GM21528 (cell line): Measurements from ENCODE around the gene TMOD3.
A peak's percentile ranks its signal among the peaks of the same experiment; 100 is the strongest.
"Not testable (repeated sequence)": the region's sequence is repeated elsewhere in the genome, so short reads cannot be mapped to it uniquely, and the experiment has no call there.

ENCODE experiments used
- ATAC-seq: cut with Tn5 transposase; IDR thresholded peaks from one replicate; pipeline ENCODE4 v1.9.1; 2021; ENCODE audit warnings: mild to moderate bottlenecking, moderate library complexity; ENCODE audit not compliant: unreplicated experiment, low FRiP score

The TMOD3 gene

DNA sequence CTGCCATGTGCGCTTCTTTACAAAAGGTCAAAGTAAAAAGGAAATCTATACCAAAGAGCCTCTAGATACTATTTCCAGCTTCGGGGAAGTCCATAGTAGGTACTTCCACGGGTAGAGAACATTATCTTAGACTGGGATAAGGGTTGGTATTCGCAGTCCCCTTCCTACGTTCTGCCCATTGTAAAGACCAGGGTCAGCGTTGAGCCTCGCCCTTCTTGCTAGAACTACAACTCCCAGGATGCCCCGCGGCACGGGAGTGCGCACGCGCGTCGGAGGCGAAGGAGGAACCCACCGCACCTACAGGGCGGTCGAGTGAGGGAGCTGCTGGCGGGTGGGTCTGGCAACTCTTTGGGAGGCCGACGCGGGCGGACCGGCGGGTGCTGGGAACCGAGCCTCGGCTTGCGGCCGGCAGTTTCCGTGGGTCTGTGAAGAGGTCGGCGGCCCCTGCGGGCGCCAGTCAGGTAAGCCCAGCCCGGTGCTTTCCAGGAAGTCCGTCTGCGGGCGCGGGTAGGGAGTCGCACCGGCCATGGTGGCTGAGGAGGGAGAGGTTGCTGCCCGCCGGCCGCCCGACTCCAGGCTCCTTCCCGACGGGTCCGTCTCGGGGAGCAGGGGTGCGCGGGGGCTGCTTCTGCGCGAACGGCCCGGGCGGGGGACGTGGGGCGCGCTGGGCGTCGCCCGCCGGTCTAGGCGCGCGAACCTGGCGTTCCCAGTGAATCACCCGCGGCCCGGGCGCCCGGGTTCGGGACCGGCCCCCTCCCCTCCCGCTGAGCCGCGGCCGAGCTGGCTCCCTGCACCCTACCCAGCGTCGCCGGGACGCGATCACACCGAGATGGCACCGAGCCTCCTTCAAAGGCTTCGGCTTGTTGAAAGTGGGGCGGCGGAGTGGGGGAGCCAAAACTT is at the start of gene TMOD3:
TMOD3 (plus strand) TSS at position 278 of the 900 bp plus-strand sequence. CDS start 33,232 bp downstream, outside the sequence.
- peak; percentile 90 for ATAC-seq

DNA sequence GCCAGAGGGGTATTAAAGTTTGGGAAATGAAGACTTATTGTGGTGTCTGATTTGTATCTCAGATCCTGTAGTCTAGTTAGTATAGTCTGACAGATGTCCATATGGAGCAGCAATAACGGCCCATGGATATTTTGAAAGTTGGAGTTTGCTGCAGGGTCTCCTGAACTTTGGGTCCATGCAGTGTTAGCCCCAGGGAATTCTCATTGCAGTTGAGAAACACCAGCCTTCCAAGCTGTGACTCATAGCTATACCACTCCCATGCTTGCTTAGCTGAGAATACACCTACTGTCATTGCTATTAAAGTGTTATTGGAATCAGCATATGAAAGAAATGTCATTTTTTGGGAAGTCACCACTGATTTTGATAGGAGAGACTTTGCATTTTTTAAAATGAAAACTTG is 48.8 kb upstream of the TMOD3 start:
- ATAC-seq, result no peak

- ATAC-seq, result no peak
These were observed 47.9 kb upstream of the TMOD3 start for GRCh38 chr15:51781506-51781905.

DNA sequence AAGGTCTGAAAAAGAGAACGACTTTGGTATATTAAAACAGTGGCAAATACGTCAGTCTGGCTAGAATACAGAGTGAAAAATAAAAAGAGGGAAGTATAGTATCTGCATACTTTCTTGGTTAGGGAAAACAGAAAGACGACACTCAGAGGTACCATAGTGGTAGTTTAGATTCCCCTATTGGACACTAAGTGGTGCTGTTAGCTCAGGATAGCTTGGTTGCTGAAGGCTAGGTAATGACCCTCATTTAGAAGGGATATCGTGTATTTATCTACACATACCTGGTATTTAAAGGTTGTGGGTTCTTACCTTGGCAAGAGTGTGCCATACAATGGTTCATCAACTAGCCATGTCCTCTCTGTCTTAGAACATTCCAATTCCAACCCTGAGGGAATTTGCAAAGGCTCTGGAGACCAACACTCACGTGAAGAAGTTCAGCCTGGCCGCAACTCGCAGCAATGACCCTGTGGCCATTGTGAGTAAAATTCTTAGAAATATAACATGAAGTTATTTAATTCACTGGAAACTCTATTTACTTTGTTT is 47.0 kb upstream of the TMOD3 start:
- no peak for ATAC-seq

GRCh38 chr15:51783967-51784366 is 45.5 kb upstream of the TMOD3 start:
- ATAC-seq, result no peak

DNA sequence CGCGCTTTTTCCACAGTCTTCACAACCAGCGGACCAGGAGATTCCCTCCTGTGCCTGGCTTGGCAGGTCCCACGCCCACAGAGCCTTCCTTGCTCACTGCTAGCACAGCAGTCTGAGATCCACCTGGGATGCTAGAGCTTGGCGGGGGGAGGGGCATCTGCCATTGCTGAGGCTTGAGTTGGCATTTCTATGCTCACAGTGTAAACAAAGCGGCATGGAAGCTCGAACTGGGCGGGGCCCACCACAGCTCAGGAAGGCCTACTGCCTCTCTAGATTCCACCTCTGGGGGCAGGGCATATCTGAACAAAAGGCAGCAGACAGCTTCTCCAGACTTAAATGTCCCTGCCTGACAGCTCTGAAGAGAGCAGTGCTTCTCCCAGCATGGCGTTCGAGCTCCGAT is 42.3 kb upstream of the TMOD3 start:
- not testable (repeated sequence) for ATAC-seq

GRCh38 chr15:51792474-51792873 is 37.0 kb upstream of the TMOD3 start:
- ATAC-seq, result not testable (repeated sequence)

DNA sequence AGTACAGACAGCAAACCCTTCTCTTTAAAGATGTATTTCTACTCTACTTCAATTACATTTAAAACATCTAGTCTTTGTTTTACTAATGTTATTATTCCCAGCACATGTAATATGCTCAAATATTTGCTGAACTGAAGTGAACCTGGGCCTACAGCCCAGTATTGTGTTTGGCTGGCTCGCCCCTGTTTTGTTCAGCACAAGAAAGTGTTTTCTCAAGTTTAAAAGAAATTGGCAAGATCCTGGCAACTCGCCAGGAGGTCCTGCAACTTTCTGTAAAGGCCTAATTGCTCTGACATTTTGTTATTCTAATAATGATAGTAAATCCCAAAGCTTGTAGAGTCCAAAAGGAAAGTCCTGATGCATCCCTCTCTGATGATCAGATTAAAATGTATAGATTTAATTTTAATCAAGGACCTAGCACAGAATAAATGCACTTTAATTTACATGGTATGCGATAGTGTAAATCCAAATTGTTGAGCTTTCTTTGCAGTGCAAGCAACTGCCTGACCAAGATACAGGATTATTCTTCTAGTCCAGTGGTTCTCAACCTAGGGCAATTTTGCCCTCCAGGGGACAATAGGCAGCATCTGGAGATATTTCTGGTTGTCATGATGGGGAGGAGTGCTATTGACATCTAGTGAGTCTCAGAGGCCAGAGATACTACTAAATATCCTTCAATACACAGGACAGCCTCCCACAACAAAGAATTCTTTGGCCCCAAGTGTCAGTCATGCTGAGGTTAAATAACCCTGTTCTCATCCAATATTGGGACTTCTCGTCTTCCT is 35.7 kb upstream of the TMOD3 start:
- no peak for ATAC-seq

DNA sequence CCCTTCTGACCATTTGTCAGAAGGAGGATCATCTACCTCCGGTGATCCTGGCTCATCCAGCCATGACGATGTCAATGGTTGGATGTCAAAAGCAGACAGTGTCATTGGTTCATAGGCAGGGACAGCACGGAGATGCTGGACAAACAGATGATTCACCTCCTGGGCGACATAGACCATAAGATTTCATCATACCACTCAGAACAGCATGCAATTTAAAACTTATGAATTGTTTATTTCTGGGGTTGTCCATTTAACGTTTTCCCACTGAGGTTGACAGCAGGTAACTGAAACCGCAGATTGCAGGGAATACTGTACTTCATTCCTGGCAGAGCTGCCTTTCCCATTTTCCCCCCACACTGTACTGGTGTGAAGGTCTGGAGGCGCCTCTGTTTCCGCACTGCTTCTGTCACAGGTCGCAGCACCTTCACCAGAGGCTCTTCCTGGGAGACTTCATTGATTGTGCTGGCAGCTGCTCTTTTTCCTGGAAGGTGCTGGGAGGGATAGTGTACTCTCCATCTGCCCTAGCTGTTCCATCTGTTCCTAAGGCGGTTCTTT is 32.5 kb upstream of the TMOD3 start:
- ATAC-seq, result no peak

DNA sequence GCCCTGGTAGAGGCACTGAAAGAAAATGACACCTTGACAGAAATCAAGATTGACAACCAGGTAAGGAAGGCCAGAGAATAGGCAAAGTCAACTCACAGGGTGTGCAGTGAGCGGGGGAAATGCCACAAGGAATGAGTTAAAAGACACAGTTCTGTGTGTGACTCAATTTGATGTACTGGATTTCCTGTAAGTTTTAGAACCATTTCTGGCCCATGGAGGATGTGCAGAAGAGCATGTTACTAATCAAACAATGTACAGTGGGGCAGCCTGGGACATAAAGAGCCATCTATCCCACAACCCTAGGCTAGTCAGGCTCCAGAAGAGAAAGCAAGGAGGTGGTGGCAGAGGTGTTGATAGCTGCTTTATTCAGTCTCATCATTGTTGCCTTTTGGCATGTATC is 31.2 kb upstream of the TMOD3 start:
- ATAC-seq, result no peak

DNA sequence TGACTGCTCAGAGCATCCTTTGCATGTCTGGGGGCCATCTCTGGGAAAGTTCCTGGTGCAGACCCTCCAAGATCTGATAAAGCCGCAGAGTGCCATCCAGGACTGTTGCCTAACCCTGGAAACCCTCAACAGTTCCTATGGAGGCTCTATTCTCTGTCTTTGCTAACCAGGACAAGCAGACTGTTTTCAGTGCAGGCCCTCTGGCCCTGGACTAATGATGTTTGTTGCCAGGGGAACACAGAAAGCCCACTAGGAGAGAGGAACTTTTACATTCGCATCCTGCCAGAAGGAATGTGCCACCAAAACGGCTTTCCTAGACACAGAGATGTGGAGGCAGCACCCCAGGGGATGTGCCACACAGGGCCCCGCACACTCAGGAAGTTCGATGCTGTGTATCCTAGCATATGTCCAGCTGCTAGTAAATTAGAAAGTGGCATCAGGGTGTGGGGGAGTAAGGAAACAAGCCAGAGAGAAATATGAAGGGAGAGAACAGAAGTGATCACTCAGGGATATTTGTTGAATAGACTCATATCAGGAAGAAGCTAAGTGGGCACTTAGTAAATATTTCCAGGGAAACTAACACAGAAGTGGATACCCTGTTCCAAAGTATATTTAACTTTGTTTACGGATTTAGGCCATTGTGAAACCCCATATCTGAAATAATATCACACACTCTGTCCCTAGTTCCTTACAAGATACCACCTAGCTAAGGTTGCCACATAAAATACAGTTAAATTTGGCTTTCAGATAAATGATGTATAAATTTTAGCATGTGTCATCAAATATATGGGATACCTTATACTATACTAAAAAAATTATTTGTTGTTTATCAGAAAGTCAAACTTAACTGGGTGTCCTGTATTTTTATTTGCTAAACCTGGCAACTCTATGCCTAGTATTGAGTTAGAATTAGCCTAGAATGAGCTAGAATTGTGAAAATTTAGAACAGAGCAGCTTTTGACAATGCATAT is 29.9 kb upstream of the TMOD3 start:
- ATAC-seq, result no peak

GRCh38 chr15:51801391-51801835 is 28.0 kb upstream of the TMOD3 start:
- ATAC-seq, result no peak

- no peak for ATAC-seq
These were observed 26.9 kb upstream of the TMOD3 start for GRCh38 chr15:51802593-51802992.

GRCh38 chr15:51803965-51804364 is 25.5 kb upstream of the TMOD3 start:
- no peak for ATAC-seq

GRCh38 chr15:51806123-51806522 is 23.3 kb upstream of the TMOD3 start:
- ATAC-seq, result no peak

DNA sequence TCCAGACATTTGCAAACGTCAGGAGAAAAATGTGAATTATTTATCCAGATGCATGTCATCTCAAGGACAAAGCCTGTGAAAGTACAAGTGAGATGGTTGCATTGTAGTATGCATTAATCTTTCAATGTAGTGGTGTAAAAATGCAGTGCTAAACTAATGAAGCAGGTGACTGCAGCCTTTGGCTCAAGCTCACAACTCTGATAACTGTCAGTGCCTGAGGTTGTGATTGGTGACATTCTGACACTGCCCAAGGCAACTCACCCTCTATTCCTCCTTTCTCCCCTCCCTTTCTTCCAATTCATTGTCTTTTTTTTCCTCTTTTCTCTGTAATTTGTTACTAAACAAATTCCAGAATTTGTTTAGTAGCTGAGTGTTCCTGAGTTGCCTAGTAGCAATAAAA is 20.0 kb upstream of the TMOD3 start:
- ATAC-seq, result no peak

- no peak for ATAC-seq
These were observed 16.9 kb upstream of the TMOD3 start for GRCh38 chr15:51812598-51812997.

DNA sequence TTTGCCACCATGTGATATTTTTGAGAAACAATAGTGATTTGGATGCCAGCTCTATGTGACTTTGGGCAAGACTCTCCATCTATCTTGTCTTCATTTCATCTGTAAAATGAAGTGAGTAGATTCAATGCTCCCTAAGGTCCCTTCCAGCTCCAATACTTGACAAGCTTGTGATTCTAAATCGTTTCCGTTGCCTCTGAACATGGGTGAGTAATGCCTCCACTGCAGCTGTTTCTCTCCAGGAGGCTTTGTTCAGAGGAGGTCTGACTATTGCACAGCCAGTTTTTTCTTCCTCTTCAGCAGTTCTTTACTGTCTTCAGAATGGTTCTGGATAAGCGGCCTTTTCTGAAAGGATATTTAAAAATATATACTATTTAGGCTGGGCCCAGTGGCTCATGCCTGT is 14.8 kb upstream of the TMOD3 start:
- ATAC-seq, result no peak

- no peak for ATAC-seq
These were observed 12.8 kb upstream of the TMOD3 start for GRCh38 chr15:51816611-51817010.

DNA sequence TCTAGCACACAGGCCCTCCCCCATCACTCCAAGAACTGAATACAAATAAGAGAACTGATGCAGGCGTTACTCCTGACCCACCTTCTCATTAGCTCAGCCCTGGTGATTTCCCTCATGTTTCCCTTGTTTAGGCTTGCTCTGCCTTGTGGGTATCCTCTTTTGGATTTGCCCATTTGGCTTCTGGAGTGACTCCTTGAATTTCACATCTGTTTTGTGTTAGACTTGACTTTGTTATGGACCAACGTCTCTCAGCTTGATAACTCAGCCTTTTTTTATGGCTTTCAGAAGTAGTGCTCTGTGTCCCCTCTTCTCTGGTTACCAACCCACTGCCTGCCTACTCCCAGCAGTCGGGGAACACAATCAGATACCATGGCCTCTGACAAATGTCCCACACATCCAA is 11.3 kb upstream of the TMOD3 start:
- no peak for ATAC-seq
